Measurements from ENCODE around the gene TNNC1.
A peak's percentile ranks its signal among the peaks of the same experiment; 100 is the strongest.

The TNNC1 gene

DNA sequence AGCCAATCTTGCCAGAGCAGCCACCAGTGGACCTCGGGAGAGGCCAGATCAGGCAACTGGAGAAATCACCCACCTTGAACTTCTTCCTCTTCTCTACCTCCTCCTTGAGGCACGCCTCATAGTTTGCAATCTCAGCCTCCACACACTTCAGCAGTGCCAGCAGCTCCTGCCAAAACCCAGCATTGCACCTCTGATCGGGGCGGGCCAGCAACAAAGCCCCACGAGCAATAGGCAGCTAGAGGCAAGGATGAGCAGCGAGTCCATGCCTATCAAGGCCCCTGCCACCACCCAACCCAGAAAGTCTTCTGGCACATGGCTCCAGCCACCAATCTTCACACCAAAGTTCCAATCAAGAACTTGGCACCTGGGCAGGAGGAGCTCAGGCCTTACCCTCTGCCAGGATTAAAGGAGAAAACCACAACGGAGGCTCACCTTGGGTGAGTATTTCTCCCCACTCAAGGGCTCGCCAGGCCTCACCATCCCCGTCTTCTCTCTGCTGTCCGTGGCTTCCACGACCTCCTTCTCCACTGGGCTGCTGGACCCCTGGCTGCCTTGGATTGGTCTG is 51.1 kb downstream of the TNNC1 start:
- DNase-seq (ENCODE audit: low spot score) = no peak
- CTCF ChIA-PET = no interaction called here
- TF ChIP-seq, protein P1, sequence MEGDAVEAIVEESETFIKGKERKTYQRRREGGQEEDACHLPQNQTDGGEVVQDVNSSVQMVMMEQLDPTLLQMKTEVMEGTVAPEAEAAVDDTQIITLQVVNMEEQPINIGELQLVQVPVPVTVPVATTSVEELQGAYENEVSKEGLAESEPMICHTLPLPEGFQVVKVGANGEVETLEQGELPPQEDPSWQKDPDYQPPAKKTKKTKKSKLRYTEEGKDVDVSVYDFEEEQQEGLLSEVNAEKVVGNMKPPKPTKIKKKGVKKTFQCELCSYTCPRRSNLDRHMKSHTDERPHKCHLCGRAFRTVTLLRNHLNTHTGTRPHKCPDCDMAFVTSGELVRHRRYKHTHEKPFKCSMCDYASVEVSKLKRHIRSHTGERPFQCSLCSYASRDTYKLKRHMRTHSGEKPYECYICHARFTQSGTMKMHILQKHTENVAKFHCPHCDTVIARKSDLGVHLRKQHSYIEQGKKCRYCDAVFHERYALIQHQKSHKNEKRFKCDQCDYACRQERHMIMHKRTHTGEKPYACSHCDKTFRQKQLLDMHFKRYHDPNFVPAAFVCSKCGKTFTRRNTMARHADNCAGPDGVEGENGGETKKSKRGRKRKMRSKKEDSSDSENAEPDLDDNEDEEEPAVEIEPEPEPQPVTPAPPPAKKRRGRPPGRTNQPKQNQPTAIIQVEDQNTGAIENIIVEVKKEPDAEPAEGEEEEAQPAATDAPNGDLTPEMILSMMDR (conservative IDR thresholded peaks at IDR 0.05; ENCODE audit: low read depth) = no peak
- POLR2A ChIA-PET (ENCODE audit: low non-redundant PET) = no interaction called here
- no peak overlapping the region for H3K27ac ChIP-seq

DNA sequence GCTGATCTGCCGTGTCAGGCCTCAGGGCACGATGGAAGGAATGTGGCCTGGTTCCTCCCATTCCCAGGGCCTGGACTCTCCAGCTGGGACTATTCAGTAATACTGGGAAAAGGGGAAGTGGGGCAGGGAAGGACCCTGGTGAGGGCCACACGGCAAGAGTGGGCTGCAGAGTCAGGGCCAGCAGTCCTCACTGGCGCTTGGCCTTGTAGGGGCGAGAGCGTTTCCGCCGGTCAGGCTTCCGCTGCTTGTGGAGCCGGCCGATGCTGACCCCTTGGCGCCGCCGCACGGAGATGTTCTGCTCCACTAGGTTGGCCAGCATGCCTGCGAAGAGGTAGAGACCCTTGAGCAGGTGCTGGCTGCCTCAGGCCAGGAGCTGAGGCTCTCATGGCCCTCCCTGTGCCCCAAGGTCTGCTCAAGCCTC is 51.7 kb downstream of the TNNC1 start:
- ChIA-PET CTCF (interaction anchor here (0.6 kb wide), 2 partner anchors 10 to 845 kb away, joined by 3 to 4 read pairs; no protein-coding TSS in a partner anchor), POLR2A (ENCODE audit: low non-redundant PET) (no interaction called here)
- no peak for DNase-seq (ENCODE audit: low spot score)
- TF ChIP-seq, protein P1 (conservative IDR thresholded peaks at IDR 0.05; ENCODE audit: low read depth) = no peak
- no peak overlapping the region; the same call in 1 of the 2 replicates for H3K27ac ChIP-seq

DNA sequence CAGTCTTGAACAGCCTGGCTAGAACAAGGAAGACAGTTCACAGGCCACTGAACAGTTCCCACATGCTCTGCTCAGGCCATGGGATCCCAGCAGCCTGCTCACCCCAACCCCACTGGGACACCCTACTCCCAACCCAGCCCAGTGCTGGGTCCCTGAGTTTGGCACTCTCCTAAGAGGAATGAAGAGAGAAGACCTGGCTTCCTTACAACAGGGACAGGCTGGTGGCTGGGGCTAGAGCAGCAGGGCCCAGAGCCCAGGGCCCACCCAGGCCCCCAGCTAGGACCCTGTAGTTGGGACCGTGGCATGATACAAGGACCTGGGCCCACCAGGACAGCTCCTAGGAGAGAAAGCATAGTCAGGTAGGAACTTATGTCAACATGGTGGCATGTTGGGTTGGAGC is 52.3 kb downstream of the TNNC1 start:
- CTCF ChIA-PET = interaction anchor here (0.6 kb wide), 2 partner anchors 11 to 846 kb away, joined by 3 to 4 read pairs; no protein-coding TSS in a partner anchor
- POLR2A ChIA-PET (ENCODE audit: low non-redundant PET) = no interaction called here
- no peak for DNase-seq (ENCODE audit: low spot score)
- TF ChIP-seq, protein P1 (conservative IDR thresholded peaks at IDR 0.05; ENCODE audit: low read depth) = no peak
- H3K27ac ChIP-seq = peak overlapping the region; percentile 47
